Retinal pigment epithelial cell (primary cell): ENCODE data around the gene DELE1.

Experiments
- DNase-seq: peaks from one replicate; pipeline ENCODE4 v3.0.0-alpha.2; 2010; ENCODE audit warnings: low read depth
- H3K4me3 ChIP-seq: 2 replicates; pipeline ENCODE4 v1.5.1; 2011; ENCODE audit warnings: mild to moderate bottlenecking, low read length, control low read depth, moderate library complexity
- TF ChIP-seq, protein P1 (sequence below): conservative IDR thresholded peaks from 2 replicates; pipeline ENCODE4 v1.5.1; 2011; ENCODE audit warnings: low read depth, low read length, control low read depth, inconsistent platforms

Gene DELE1

DNA sequence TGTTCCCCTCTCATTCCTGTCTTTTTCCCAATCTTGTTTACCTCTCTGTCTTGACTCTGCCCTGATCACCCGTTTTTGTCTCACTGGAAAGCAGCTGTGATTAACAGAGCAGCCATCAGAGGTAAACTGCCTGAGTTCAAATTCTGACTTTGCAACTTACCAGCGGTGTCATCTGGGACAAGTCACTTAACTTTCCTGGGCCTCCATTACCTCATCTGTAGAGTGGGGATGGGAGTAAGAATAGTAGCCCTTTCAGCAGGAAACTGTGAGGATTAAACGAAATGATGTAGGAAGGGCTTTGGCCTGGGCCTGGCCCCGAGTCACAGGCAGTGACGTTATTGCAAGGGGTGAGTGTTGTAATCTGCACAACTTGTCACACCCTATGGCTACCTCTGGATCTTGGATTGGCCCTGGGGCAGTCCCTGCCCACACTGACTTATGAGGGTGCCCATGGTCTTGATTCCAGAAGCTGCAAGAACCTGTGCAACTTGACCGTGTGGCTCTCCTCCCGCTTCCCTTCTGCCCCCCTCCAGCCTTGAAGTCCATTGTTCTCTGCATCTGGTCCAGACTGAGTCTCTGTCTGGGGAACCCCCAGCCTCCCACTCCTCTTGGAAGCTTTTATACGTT is 35.0 kb downstream of the DELE1 start:
- DNase-seq: no peak
- TF ChIP-seq, protein P1, sequence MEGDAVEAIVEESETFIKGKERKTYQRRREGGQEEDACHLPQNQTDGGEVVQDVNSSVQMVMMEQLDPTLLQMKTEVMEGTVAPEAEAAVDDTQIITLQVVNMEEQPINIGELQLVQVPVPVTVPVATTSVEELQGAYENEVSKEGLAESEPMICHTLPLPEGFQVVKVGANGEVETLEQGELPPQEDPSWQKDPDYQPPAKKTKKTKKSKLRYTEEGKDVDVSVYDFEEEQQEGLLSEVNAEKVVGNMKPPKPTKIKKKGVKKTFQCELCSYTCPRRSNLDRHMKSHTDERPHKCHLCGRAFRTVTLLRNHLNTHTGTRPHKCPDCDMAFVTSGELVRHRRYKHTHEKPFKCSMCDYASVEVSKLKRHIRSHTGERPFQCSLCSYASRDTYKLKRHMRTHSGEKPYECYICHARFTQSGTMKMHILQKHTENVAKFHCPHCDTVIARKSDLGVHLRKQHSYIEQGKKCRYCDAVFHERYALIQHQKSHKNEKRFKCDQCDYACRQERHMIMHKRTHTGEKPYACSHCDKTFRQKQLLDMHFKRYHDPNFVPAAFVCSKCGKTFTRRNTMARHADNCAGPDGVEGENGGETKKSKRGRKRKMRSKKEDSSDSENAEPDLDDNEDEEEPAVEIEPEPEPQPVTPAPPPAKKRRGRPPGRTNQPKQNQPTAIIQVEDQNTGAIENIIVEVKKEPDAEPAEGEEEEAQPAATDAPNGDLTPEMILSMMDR: no peak
- no peak overlapping the region for H3K4me3 ChIP-seq

DNA sequence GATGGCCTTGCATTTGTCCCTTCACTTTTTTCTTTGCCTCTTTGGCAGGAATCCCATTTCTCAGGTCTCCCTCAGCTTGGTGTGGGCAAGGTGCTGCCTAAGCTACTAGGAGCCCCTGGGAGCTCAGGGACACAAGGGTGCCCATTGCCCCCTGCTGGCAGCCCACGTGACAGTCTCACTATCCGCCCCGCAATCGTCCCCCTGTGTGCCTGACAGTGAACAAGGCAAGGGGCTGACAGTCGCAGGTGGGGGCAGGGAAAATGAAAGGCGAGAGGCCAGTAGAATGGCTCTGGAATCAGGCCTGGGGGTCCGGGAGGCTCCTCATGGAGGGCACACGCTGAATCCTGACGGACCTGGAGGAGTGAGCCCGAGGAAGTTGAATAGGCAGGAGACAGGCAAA is 36.3 kb downstream of the DELE1 start:
- H3K4me3 ChIP-seq: no peak overlapping the region
- TF ChIP-seq, protein P1: peak; percentile 53
- DNase-seq: no peak

DNA sequence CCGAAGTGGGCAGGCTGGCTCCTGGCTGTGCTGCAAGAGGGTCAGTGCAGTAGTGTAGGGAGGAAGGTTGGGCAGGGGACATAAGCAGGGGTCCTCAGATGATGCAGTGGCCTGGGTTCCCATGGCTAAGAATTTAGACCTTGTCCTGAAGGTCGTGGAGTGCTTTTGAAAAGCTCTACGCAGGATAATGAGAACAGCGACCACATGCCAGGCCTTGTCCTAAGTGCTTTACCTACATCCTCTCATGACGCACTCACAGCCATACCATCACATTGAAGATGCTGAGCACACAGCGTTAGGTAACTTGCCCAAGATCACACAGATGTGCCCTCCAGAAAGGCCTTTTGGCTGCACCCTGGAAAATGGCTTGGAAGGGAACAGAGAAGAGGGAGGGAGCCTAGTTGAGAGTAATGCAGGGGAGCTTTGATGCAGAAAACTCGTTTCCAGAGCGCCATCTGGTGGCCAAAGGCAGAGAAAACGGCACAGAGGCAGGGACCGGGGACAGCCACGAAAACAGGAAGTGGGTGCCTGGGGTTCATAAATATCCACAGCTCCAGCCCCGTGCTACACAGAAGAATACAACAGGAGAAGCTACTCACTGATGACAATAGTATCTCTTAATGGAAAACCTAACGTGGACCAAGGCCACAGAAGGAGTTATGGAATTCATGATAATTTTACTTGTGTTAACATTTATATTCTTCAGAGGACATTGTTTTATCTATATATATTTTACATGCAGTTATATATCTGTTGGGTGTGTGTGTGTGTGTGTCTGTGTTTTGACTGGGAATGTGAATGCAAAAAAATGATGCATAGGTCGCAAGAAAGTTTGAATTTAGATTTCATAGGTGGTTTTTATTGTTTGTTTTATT is 37.0 kb downstream of the DELE1 start:
- TF ChIP-seq, protein P1: peak; percentile 88
- no peak overlapping the region for H3K4me3 ChIP-seq
- DNase-seq: no peak

DNA sequence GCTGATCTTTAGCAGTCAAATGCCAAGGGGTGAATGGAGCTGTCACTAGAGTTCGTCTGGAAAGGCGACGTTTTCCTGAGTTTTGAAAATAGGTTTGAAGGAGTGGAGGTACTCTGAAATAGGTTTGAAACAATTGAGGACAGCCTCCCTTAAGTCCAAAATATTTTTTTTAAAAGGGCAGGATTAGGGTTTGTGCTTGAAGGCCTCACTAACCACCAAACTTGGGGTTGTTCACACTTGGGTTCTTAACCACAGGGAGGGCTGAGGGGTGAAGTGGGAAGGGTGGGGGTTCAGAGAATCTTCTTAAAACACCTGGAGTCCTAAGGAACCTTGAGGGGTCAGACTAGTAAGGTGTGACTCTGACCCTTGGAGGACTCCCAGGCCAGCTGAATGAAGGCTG is 37.8 kb downstream of the DELE1 start:
- no peak overlapping the region for H3K4me3 ChIP-seq
- TF ChIP-seq, protein P1: no peak
- DNase-seq: no peak

DNA sequence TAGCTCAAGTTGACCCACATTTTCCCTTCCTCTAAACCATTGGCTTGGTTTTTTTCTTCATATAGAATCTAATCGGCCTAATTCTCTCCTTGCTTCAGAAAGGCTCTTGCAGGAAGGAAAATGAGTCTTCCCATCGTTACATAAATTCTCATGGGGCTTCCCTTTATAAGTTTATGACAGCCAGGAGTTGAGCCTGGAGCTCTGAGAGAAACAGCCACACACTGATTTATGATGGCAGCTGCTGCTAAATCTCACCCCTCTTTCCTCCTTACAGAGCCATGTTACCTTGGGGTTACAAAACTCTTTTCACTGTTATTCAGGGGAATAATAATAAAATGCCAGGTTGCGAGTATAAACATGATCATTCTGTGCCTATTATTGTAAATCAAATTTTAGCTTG is 40.0 kb downstream of the DELE1 start:
- no peak for DNase-seq
- H3K4me3 ChIP-seq: no peak overlapping the region
- TF ChIP-seq, protein P1: no peak

DNA sequence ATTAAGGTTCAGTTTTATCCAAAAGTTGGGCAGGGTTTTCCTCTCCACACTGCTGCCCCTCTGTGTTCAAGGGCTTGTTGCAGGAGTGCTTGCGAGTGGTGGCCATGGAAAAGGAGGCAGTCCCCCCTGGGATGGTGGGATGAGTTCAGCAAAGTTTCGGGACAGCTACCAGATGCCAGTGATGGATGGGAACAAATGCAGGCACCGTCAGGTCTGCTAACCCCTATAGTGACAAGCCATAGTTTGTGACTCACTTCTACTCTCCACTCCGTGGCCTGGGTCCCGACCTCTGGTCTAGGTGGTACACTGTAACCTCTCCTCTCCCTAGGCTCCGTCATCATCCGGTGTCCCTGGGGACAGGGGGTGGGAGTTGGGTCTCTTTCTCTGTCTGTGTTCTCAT is 41.4 kb downstream of the DELE1 start:
- DNase-seq: no peak
- TF ChIP-seq, protein P1: no peak
- no peak overlapping the region for H3K4me3 ChIP-seq
